Bronchial epithelial cell (primary cell): Measurements from ENCODE around the gene BCAS4. TPM values are rescaled to one million over a fixed set of nuclear protein-coding genes. Genes with fewer than 3 reads are reported as not detected.

Experiments
- DNase-seq: peaks from one replicate; pipeline ENCODE4 v3.0.0-alpha.2; 2010; ENCODE audit warnings: low read depth
- FAIRE-seq: peaks from 2 replicates; lab custom pipeline; 2011; peaks lifted over from hg19 to GRCh38; lab: Jason Lieb, UNC
- H3K27me3 ChIP-seq: 2 replicates; pipeline ENCODE4 v1.5.1; 2011; ENCODE audit warnings: low read length; ENCODE audit not compliant: control insufficient read depth, insufficient read depth
- H3K36me3 ChIP-seq: 2 replicates; pipeline ENCODE4 v1.5.1; 2011; ENCODE audit warnings: low read length; ENCODE audit not compliant: control insufficient read depth, insufficient read depth
- H3K4me3 ChIP-seq: 2 replicates; pipeline ENCODE4 v1.5.1; 2011; ENCODE audit warnings: mild to moderate bottlenecking, low read depth, low read length, control low read depth
- total RNA-seq: library from RNA; depleted of rRNA; stranded (reverse); fragments of >200 nt; gene quantifications from 2 replicates; pipeline ENCODE4 v1.2.1, GENCODE V29; 2014
- TF ChIP-seq, protein P1 (sequence below): IDR thresholded peaks from 2 replicates; pipeline ENCODE4 v1.5.1; 2011; ENCODE audit warnings: mild to moderate bottlenecking, moderate library complexity, low read length, control low read depth, inconsistent platforms; ENCODE audit not compliant: insufficient read depth, severe bottlenecking

The BCAS4 gene
- total RNA-seq, 1 donor from 2014 or later = 5.5 TPM

DNA sequence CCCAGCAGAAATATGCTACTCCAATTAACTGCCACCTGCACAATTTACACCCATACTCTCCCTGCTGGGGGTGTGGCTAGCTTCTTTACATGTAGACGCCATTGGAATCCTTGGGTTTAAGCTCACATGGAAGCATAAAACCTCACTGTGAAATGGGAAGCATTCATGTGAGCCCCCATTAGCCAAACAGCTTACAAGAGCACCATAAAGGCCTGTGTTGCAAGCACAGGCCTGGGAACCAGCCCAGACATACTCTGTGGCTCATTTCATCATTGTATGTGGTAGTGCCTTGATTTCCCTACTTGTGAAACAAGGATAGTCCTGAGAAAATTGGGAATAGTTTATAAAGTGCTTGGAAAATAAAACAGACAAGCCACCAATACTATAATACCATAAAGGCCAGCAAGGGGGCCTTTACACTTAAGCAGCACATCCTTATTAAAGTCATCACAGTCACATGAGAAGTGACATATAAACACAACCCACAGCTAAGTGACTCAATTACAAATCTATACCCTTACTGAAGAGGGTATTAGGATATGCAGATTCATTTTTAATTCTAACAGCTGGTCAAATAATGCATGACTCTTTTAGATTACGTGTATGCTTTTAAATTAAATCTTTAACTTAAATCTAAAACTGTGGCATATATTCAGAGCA is 129.5 kb downstream of the BCAS4 start:
- H3K36me3 ChIP-seq = peaks cover 3% of the 10 kb centered on the region
- no peaks in the 10 kb centered on the region for H3K27me3 ChIP-seq
- DNase-seq = no peak
- no peak for FAIRE-seq
- H3K4me3 ChIP-seq = no peak overlapping the region
- TF ChIP-seq, protein P1, sequence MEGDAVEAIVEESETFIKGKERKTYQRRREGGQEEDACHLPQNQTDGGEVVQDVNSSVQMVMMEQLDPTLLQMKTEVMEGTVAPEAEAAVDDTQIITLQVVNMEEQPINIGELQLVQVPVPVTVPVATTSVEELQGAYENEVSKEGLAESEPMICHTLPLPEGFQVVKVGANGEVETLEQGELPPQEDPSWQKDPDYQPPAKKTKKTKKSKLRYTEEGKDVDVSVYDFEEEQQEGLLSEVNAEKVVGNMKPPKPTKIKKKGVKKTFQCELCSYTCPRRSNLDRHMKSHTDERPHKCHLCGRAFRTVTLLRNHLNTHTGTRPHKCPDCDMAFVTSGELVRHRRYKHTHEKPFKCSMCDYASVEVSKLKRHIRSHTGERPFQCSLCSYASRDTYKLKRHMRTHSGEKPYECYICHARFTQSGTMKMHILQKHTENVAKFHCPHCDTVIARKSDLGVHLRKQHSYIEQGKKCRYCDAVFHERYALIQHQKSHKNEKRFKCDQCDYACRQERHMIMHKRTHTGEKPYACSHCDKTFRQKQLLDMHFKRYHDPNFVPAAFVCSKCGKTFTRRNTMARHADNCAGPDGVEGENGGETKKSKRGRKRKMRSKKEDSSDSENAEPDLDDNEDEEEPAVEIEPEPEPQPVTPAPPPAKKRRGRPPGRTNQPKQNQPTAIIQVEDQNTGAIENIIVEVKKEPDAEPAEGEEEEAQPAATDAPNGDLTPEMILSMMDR = no peak

DNA sequence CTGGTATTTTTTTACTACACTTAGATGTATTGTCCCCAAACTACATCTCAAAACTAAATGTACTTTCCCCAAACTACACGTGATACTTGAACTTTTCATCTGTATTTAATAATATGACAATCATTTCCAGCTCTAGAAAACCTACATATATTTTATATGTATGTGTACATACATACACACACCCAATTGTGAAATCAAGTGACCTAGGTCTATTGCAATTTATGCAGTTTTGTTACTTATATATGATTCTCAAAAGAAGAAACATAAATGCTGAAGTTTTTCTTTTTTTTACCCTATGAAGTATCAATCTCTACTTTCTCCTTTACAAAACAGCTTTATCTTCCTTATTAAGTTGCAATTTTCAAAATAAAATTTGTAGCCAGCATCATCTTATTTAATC is 131.7 kb downstream of the BCAS4 start:
- no peak for DNase-seq
- no peak for FAIRE-seq
- Histone ChIP-seq H3K4me3 (no peak overlapping the region), H3K36me3 (peaks cover 3% of the 10 kb centered on the region), H3K27me3 (no peaks in the 10 kb centered on the region)
- TF ChIP-seq, protein P1 = no peak

Other genes with a start within 250 kb of the BCAS4 start
- gene RIPOR3, start 103.5 kb upstream of the BCAS4 start, total RNA-seq = under 0.01 and 0.53 TPM in 2 replicates
- 8.2 and 12.4 TPM in 2 replicates for gene PARD6B, start 63.5 kb upstream of the BCAS4 start, total RNA-seq
- gene ADNP, start 136.4 kb downstream of the BCAS4 start, total RNA-seq = 22.5 and 28.2 TPM in 2 replicates
- 82.7 and 87.8 TPM in 2 replicates for gene DPM1, start 163.5 kb downstream of the BCAS4 start, total RNA-seq
- gene MOCS3, start 163.8 kb downstream of the BCAS4 start, total RNA-seq = 8.1 and 9.7 TPM in 2 replicates
- gene KCNG1, start 228.0 kb downstream of the BCAS4 start, total RNA-seq = 90.6 and 91.1 TPM in 2 replicates